HepG2 (cell line): ENCODE data around the gene ZNF467. TPM values are rescaled to one million over a fixed set of nuclear protein-coding genes. Genes with fewer than 3 reads are reported as not detected.

Experiments
- ATAC-seq: fragments of 200-7000 bp; cut with Tn5 transposase; 3 replicates; pipeline ENCODE4 v1.9.1; 2020; ENCODE audit warnings: mild to moderate bottlenecking, moderate library complexity
- BruUV-seq: library from RNA; stranded (reverse); fragments of 400-500 nt; replicated peaks from 2 replicates; lab custom pipeline; 2021; lab: Mats Ljungman, UMichigan
- CTCF ChIA-PET: fragments of 300-600 bp; formaldehyde crosslinking; extraction: SDS; loops from one replicate; lab custom pipeline; 2021; ENCODE audit warnings: low total read pairs, inconsistent platforms, low intra/inter-chr PET ratio; lab: Yijun Ruan, JAX
- POLR2A ChIA-PET: fragments of 350-600 bp; sonication (Branson Sonifier 250); formaldehyde crosslinking; loops from one replicate; lab custom pipeline; 2020; ENCODE audit warnings: antibody characterized with exemption, inconsistent platforms; lab: Yijun Ruan, JAX
- DNase-seq: peaks from one replicate; pipeline ENCODE4 v3.0.0-alpha.2; 2015; ENCODE audit warnings: low spot score
- FAIRE-seq: peaks from 3 replicates; lab custom pipeline; 2011; peaks lifted over from hg19 to GRCh38; lab: Jason Lieb, UNC
- H2AFZ ChIP-seq: one replicate; pipeline ENCODE4 v1.6.1; 2011; ENCODE audit warnings: low read length, inconsistent platforms
- H3K27ac ChIP-seq: fragments of 300-600 bp; 3 replicates; pipeline ENCODE4 v1.8.0; 2011; ENCODE audit warnings: mixed run types, mild to moderate bottlenecking, mixed read lengths, low read length, inconsistent platforms; ENCODE audit not compliant: insufficient read depth; ENCODE audit errors: extremely low read length
- H3K27me3 ChIP-seq, 2 experiments: fragments of 200-600 bp in 1 of 2; 2 replicates in 1 of 2; 3 replicates in 1 of 2; pipeline versions ENCODE4 v1.6.0 to v1.8.0; 2011; ENCODE audit warnings: low read length in 2 of 2, mild to moderate bottlenecking in 2 of 2, moderate library complexity in 2 of 2, inconsistent platforms in 1 of 2; ENCODE audit not compliant: insufficient read depth in 2 of 2, control insufficient read depth in 1 of 2
- H3K36me3 ChIP-seq, 2 experiments: fragments of 200-600 bp in 1 of 2; replicated peaks in 1 of 2; 2 replicates in 1 of 2; 3 replicates in 1 of 2; pipeline versions ENCODE4 v1.5.1 to v1.8.0; 2011; ENCODE audit warnings: low read length in 2 of 2, inconsistent platforms in 1 of 2; ENCODE audit not compliant: insufficient read depth in 2 of 2, control insufficient read depth in 1 of 2
- H3K4me1 ChIP-seq: 2 replicates; pipeline ENCODE4 v1.5.1; 2012; ENCODE audit warnings: low read length, inconsistent platforms; ENCODE audit not compliant: insufficient read depth
- H3K4me2 ChIP-seq: 2 replicates; pipeline ENCODE4 v1.6.0; 2011; ENCODE audit warnings: low read depth, low read length, inconsistent platforms
- H3K4me3 ChIP-seq, 3 experiments: fragments of 200-600 bp in 1 of 3; sonication (generic), shearing (Covaris generic) in 1 of 3; replicated peaks in 1 of 3; 2 replicates each; pipeline ENCODE4 v1.5.1; 2011 to 2016; ENCODE audit warnings: low read length in 3 of 3, inconsistent platforms in 2 of 3, low read depth in 2 of 3, mild to moderate bottlenecking in 2 of 3, control low read depth in 1 of 3, mixed read lengths in 1 of 3; ENCODE audit not compliant: insufficient read depth in 1 of 3
- H3K79me2 ChIP-seq: one replicate; pipeline ENCODE4 v1.6.1; 2011; ENCODE audit warnings: low read length, inconsistent platforms; ENCODE audit not compliant: insufficient read depth
- H3K9ac ChIP-seq: 2 replicates; pipeline ENCODE4 v1.6.0; 2011; ENCODE audit warnings: mild to moderate bottlenecking, low read depth, low read length, inconsistent platforms; ENCODE audit not compliant: insufficient read depth
- H3K9me3 ChIP-seq: 2 replicates; pipeline ENCODE4 v1.5.1; 2012; ENCODE audit warnings: mild to moderate bottlenecking, low read length
- H4K20me1 ChIP-seq: 2 replicates; pipeline ENCODE4 v1.6.0; 2011; ENCODE audit warnings: inconsistent platforms, mild to moderate bottlenecking, low read length, moderate library complexity; ENCODE audit not compliant: insufficient read depth
- E2F5 ChIP-seq: sonication (generic); formaldehyde crosslinking; conservative IDR thresholded peaks from 2 replicates; pipeline ENCODE4 v1.4.0; 2020; ENCODE audit warnings: missing genetic modification reagents
- FOXJ3 ChIP-seq: sonication (generic); formaldehyde crosslinking; IDR thresholded peaks from 2 replicates; pipeline ENCODE4 v1.4.0; 2020; ENCODE audit warnings: missing genetic modification reagents, mild to moderate bottlenecking, borderline replicate concordance
- JARID2 ChIP-seq: sonication (generic); formaldehyde crosslinking; IDR thresholded peaks from 2 replicates; pipeline ENCODE4 v1.8.1; 2023; ENCODE audit warnings: missing genetic modification reagents, inconsistent platforms; ENCODE audit not compliant: insufficient replicate concordance
- NFE2L2 ChIP-seq: fragments of 150-350 bp; IDR thresholded peaks from 2 replicates; pipeline ENCODE4 v1.6.1; 2014; ENCODE audit warnings: low read length
- TERF1 ChIP-seq: sonication (generic); formaldehyde crosslinking; IDR thresholded peaks from 2 replicates; pipeline ENCODE4 v1.8.0; 2022; ENCODE audit warnings: mild to moderate bottlenecking, missing genetic modification reagents, moderate library complexity
- ZNF501 ChIP-seq: sonication (generic); formaldehyde crosslinking; IDR thresholded peaks from 2 replicates; pipeline ENCODE4 v1.5.1; 2020; ENCODE audit warnings: mild to moderate bottlenecking, moderate library complexity, missing genetic modification reagents
- WGBS: methylation state at CpG from one replicate; pipeline ENCODE4 v1.1.6; 2017; ENCODE audit warnings: low lambda C conversion rate; 5-methylcytosine and 5-hydroxymethylcytosine counted together
- in situ Hi-C: cut with HindIII; loops from 2 replicates; pipeline ENCODE4 v1.10.0; 2017; ENCODE audit warnings: low pct_unique_long_range_greater_than_20kb; ENCODE audit not compliant: extremely low pct_ligation_motif_present
- intact Hi-C: fragments of 100-400 bp; cut with micrococcal nuclease; formaldehyde crosslinking; loops from one replicate; pipeline ENCODE4 v1.10.0; 2022; ENCODE audit not compliant: unreplicated experiment
- polyA plus RNA-seq, 8 experiments: library from polyadenylated mRNA; depleted of rRNA in 3 of 8; stranded (reverse) in 7 of 8; unstranded in 1 of 8; fragments of >200 nt; fragmentation: Illumina TruSeq in 4 of 8; extraction: Trizol in 4 of 8; gene quantifications; 2 replicates each; pipeline versions ENCODE4 v1.2.1 to v1.2.3, GENCODE V29; 2011 to 2016; ENCODE audit warnings: low read depth in 4 of 8, missing spikeins in 1 of 8, mixed read lengths in 1 of 8; ENCODE audit not compliant: insufficient read depth in 1 of 8
- total RNA-seq, 5 experiments: library from RNA; depleted of rRNA; stranded (reverse); fragments of >200 nt; fragmentation: Illumina TruSeq; extraction: Trizol; gene quantifications; 2 replicates each; pipeline ENCODE4 v1.2.3, GENCODE V29; 2016; ENCODE audit warnings: low read depth in 1 of 5
- TF ChIP-seq, protein P1 (sequence below): IDR thresholded peaks from 2 replicates; pipeline ENCODE4 v1.6.1; 2012; ENCODE audit warnings: low read depth, low read length, improper control_type of control experiment

ZNF467 gene
- total and polyA plus RNA-seq, 2 of the 13 experiments (the other 11 are each of a cell fraction or from before 2014, with no cell fraction given), result 0.03 TPM; not detected in 1

- no peak for ATAC-seq
- no peaks in the 10 kb centered on the region for H3K36me3 ChIP-seq
- WGBS, result 0% methylated on average over 3 of the region's 3 CpGs
These were observed 37.8 kb upstream of the ZNF467 start for GRCh38 chr7:149811221-149811620.

More at GRCh38 chr7:149811221-149811620, 37.8 kb upstream of the ZNF467 start:
- Histone ChIP-seq H2AFZ (no peak overlapping the region), H3K4me3 (no peak overlapping the region), H3K4me2 (no peak overlapping the region), H4K20me1 (no peaks in the 10 kb centered on the region), H3K9me3 (no peaks in the 10 kb centered on the region), H3K79me2 (no peaks in the 10 kb centered on the region), H3K9ac (no peak overlapping the region), H3K27me3 (peaks cover 0 to 1% of the 10 kb centered on the region in 2 experiments; a peak in 2 of 5 replicates), H3K27ac (no peak overlapping the region), H3K4me1 (peaks cover 19% of the 10 kb centered on the region)
- no TSS peak for BruUV-seq
- TF ChIP-seq E2F5 (CRISPR knock-in tag) (no peak), JARID2 (CRISPR knock-in tag) (no peak), NFE2L2 (no peak), FOXJ3 (CRISPR knock-in tag) (no peak), ZNF501 (CRISPR knock-in tag) (no peak), TERF1 (CRISPR knock-in tag) (no peak)
- TF ChIP-seq, protein P1, sequence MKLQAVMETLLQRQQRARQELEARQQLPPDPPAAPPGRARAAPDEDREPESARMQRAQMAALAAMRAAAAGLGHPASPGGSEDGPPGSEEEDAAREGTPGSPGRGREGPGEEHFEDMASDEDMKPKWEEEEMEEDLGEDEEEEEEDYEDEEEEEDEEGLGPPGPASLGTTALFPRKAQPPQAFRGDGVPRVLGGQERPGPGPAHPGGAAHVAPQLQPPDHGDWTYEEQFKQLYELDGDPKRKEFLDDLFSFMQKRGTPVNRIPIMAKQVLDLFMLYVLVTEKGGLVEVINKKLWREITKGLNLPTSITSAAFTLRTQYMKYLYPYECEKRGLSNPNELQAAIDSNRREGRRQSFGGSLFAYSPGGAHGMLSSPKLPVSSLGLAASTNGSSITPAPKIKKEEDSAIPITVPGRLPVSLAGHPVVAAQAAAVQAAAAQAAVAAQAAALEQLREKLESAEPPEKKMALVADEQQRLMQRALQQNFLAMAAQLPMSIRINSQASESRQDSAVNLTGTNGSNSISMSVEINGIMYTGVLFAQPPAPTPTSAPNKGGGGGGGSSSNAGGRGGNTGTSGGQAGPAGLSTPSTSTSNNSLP, result no peak
- in situ Hi-C loops (no loop called here), intact Hi-C loops (no loop called here)
- ChIA-PET CTCF (no interaction called here), POLR2A (no interaction called here)
- FAIRE-seq, result no peak
- no peak for DNase-seq
